HG03066 (cell line): Measurements from ENCODE around the gene OPN4.
A peak's percentile ranks its signal among the peaks of the same experiment; 100 is the strongest.

Experiments used
- ATAC-seq: cut with Tn5 transposase; IDR thresholded peaks from one replicate; pipeline ENCODE4 v1.9.1; 2021; ENCODE audit warnings: low read depth; ENCODE audit not compliant: unreplicated experiment

The OPN4 gene

GRCh38 chr10:86661161-86662025, 7.0 kb downstream of the OPN4 start:
- ATAC-seq = no peak

GRCh38 chr10:86662186-86663045, 8.1 kb downstream of the OPN4 start:
- no peak for ATAC-seq

- ATAC-seq = no peak
Measured at GRCh38 chr10:86663046-86663345, 8.6 kb downstream of the OPN4 start.

GRCh38 chr10:86663576-86664339, 9.4 kb downstream of the OPN4 start:
- no peak for ATAC-seq

- ATAC-seq = no peak
Measured at GRCh38 chr10:86664341-86665217, 10.2 kb downstream of the OPN4 start.

GRCh38 chr10:86665218-86665607, 10.9 kb downstream of the OPN4 start:
- no peak for ATAC-seq

- ATAC-seq = no peak
Measured at GRCh38 chr10:86665868-86666267, 11.5 kb downstream of the OPN4 start.

- no peak for ATAC-seq
Measured at GRCh38 chr10:86666538-86666937, 12.2 kb downstream of the OPN4 start.

- ATAC-seq = no peak
Measured at GRCh38 chr10:86667421-86668181, 13.3 kb downstream of the OPN4 start.

- ATAC-seq = peak; percentile 53
Measured at GRCh38 chr10:86668297-86669165, 14.2 kb downstream of the OPN4 start, which contains the start of gene LDB3. LDB3 (plus strand) TSS chr10:86668511; CDS start chr10:86668692, 181 bp downstream.

- ATAC-seq = no peak
Measured at GRCh38 chr10:86670290-86670811, 16.0 kb downstream of the OPN4 start.

- ATAC-seq = no peak
Measured at GRCh38 chr10:86670876-86671275, 16.5 kb downstream of the OPN4 start.

GRCh38 chr10:86671419-86671818, 17.1 kb downstream of the OPN4 start:
- no peak for ATAC-seq

GRCh38 chr10:86671985-86672710, 17.8 kb downstream of the OPN4 start:
- no peak for ATAC-seq

- no peak for ATAC-seq
Measured at GRCh38 chr10:86673216-86673826, 19.0 kb downstream of the OPN4 start.

- no peak for ATAC-seq
Measured at GRCh38 chr10:86673827-86674581, 19.7 kb downstream of the OPN4 start.
